Measurements from ENCODE around the gene GGA1.

Gene GGA1

GRCh38 chr22:37664249-37665101 lies 55.8 kb downstream of the GGA1 start:
- no peak for TF ChIP-seq TEAD4 (IDR thresholded peaks at IDR 0.05)
- no peak for TF ChIP-seq TAF1 (IDR thresholded peaks at IDR 0.05; ENCODE audit: low read depth)
- TF ChIP-seq ZBTB7A (IDR thresholded peaks at IDR 0.05; ENCODE audit: low read depth) = no peak
- TF ChIP-seq EGR1 (IDR thresholded peaks at IDR 0.05) = no peak
- no peak for TF ChIP-seq REST (IDR thresholded peaks at IDR 0.05; ENCODE audit: low read depth)

GRCh38 chr22:37665487-37665886 lies 56.9 kb downstream of the GGA1 start:
- TF ChIP-seq TEAD4 (IDR thresholded peaks at IDR 0.05) (no peak), EP300 (IDR thresholded peaks at IDR 0.05; ENCODE audit: borderline replicate concordance) (no peak), YY1 (IDR thresholded peaks at IDR 0.05; ENCODE audit: low read depth) (no peak), RAD21 (IDR thresholded peaks at IDR 0.05; ENCODE audit: low read depth) (no peak), MAX (IDR thresholded peaks at IDR 0.05) (no peak), CREB1 (IDR thresholded peaks at IDR 0.05; ENCODE audit: low read depth) (no peak), CEBPB (IDR thresholded peaks at IDR 0.05) (no peak), ZBTB7A (IDR thresholded peaks at IDR 0.05; ENCODE audit: low read depth) (no peak), TCF12 (IDR thresholded peaks at IDR 0.05; ENCODE audit: low read depth) (no peak), USF1 (IDR thresholded peaks at IDR 0.05) (no peak), TAF1 (IDR thresholded peaks at IDR 0.05; ENCODE audit: low read depth) (no peak), NFIC (IDR thresholded peaks at IDR 0.05) (no peak), REST (IDR thresholded peaks at IDR 0.05; ENCODE audit: low read depth) (no peak), FOXM1 (IDR thresholded peaks at IDR 0.05; ENCODE audit: borderline replicate concordance, low read depth) (no peak), EGR1 (IDR thresholded peaks at IDR 0.05) (no peak)

GRCh38 chr22:37669586-37669985 lies 61.0 kb downstream of the GGA1 start:
- TF ChIP-seq TAF1 (IDR thresholded peaks at IDR 0.05; ENCODE audit: low read depth) = no peak
- no peak for TF ChIP-seq USF1 (IDR thresholded peaks at IDR 0.05)
- TF ChIP-seq REST (IDR thresholded peaks at IDR 0.05; ENCODE audit: low read depth) = no peak
- no peak for TF ChIP-seq YY1 (IDR thresholded peaks at IDR 0.05; ENCODE audit: low read depth)
- TF ChIP-seq NFIC (IDR thresholded peaks at IDR 0.05) = no peak
- no peak for TF ChIP-seq FOXM1 (IDR thresholded peaks at IDR 0.05; ENCODE audit: borderline replicate concordance, low read depth)
- TF ChIP-seq EP300 (IDR thresholded peaks at IDR 0.05; ENCODE audit: borderline replicate concordance) = no peak
- no peak for TF ChIP-seq TCF12 (IDR thresholded peaks at IDR 0.05; ENCODE audit: low read depth)
- no peak for TF ChIP-seq TEAD4 (IDR thresholded peaks at IDR 0.05)
- no peak for TF ChIP-seq MAX (IDR thresholded peaks at IDR 0.05)
- TF ChIP-seq ZBTB7A (IDR thresholded peaks at IDR 0.05; ENCODE audit: low read depth) = no peak
- no peak for TF ChIP-seq CREB1 (IDR thresholded peaks at IDR 0.05; ENCODE audit: low read depth)
- TF ChIP-seq CEBPB (IDR thresholded peaks at IDR 0.05) = no peak
- no peak for TF ChIP-seq RAD21 (IDR thresholded peaks at IDR 0.05; ENCODE audit: low read depth)
- no peak for TF ChIP-seq EGR1 (IDR thresholded peaks at IDR 0.05)

GRCh38 chr22:37672206-37672919 lies 63.7 kb downstream of the GGA1 start:
- no peak for TF ChIP-seq NFIC (IDR thresholded peaks at IDR 0.05)
- TF ChIP-seq CREB1 (IDR thresholded peaks at IDR 0.05; ENCODE audit: low read depth) = no peak
- TF ChIP-seq CEBPB (IDR thresholded peaks at IDR 0.05) = no peak
- TF ChIP-seq ZBTB7A (IDR thresholded peaks at IDR 0.05; ENCODE audit: low read depth) = no peak
- TF ChIP-seq TCF12 (IDR thresholded peaks at IDR 0.05; ENCODE audit: low read depth) = no peak
- no peak for TF ChIP-seq YY1 (IDR thresholded peaks at IDR 0.05; ENCODE audit: low read depth)
- TF ChIP-seq RAD21 (IDR thresholded peaks at IDR 0.05; ENCODE audit: low read depth) = no peak
- TF ChIP-seq EP300 (IDR thresholded peaks at IDR 0.05; ENCODE audit: borderline replicate concordance) = no peak
- no peak for TF ChIP-seq TAF1 (IDR thresholded peaks at IDR 0.05; ENCODE audit: low read depth)
- TF ChIP-seq USF1 (IDR thresholded peaks at IDR 0.05) = no peak
- TF ChIP-seq TEAD4 (IDR thresholded peaks at IDR 0.05) = no peak
- no peak for TF ChIP-seq FOXM1 (IDR thresholded peaks at IDR 0.05; ENCODE audit: borderline replicate concordance, low read depth)
- no peak for TF ChIP-seq REST (IDR thresholded peaks at IDR 0.05; ENCODE audit: low read depth)
- no peak for TF ChIP-seq EGR1 (IDR thresholded peaks at IDR 0.05)
- no peak for TF ChIP-seq MAX (IDR thresholded peaks at IDR 0.05)
